HepG2 (cell line): ENCODE measurements around the gene LGALS8. TPM values are rescaled to one million over a fixed set of nuclear protein-coding genes. Genes with fewer than 3 reads are reported as not detected.

ENCODE experiments used
- BORCS8-MEF2B ChIP-seq: sonication (generic); formaldehyde crosslinking; IDR thresholded peaks from 2 replicates; pipeline ENCODE4 v1.8.0; 2022; ENCODE audit warnings: mild to moderate bottlenecking, missing genetic modification reagents
- HES4 ChIP-seq: sonication (generic); formaldehyde crosslinking; IDR thresholded peaks from 2 replicates; pipeline ENCODE4 v1.9.0; 2021; ENCODE audit warnings: mild to moderate bottlenecking, missing genetic modification reagents, borderline replicate concordance
- KDM5B ChIP-seq: sonication (generic); formaldehyde crosslinking; IDR thresholded peaks from 2 replicates; pipeline ENCODE4 v1.4.0; 2020; ENCODE audit warnings: missing genetic modification reagents, mild to moderate bottlenecking, borderline replicate concordance
- LCORL ChIP-seq, 2 experiments: fragments of 450-650 bp in 1 of 2; sonication (generic) in 1 of 2; formaldehyde crosslinking in 1 of 2; IDR thresholded peaks; 2 replicates each; pipeline versions ENCODE4 v1.5.0 to v1.6.1; 2017 to 2020; ENCODE audit warnings: antibody characterized with exemption in 1 of 2, missing genetic modification reagents in 1 of 2
- MYPOP ChIP-seq: sonication (generic); formaldehyde crosslinking; IDR thresholded peaks from 2 replicates; pipeline ENCODE4 v1.8.1; 2023; ENCODE audit warnings: mild to moderate bottlenecking, moderate library complexity, missing genetic modification reagents
- PPARG ChIP-seq: conservative IDR thresholded peaks from 2 replicates; pipeline ENCODE4 v1.6.1; 2016; ENCODE audit warnings: missing biosample characterization, missing genetic modification reagents
- RBFOX2 ChIP-seq: fragments of 200-400 bp; formaldehyde crosslinking; IDR thresholded peaks from 2 replicates; pipeline ENCODE4 v1.6.1; 2017; ENCODE audit warnings: low read depth, mild to moderate bottlenecking, low read length
- RFXAP ChIP-seq: sonication (generic); formaldehyde crosslinking; IDR thresholded peaks from 2 replicates; pipeline ENCODE4 v1.4.0; 2020; ENCODE audit warnings: missing genetic modification reagents, borderline replicate concordance
- STAG1 ChIP-seq: sonication (generic); formaldehyde crosslinking; IDR thresholded peaks from 2 replicates; pipeline ENCODE4 v1.4.0; 2020; ENCODE audit warnings: missing genetic modification reagents
- ZC3H4 ChIP-seq: sonication (generic); formaldehyde crosslinking; IDR thresholded peaks from 2 replicates; pipeline ENCODE4 v1.4.0; 2020; ENCODE audit warnings: missing genetic modification reagents, borderline replicate concordance
- ZMYM3 ChIP-seq: sonication (generic); formaldehyde crosslinking; IDR thresholded peaks from 2 replicates; pipeline ENCODE4 v1.5.1; 2020; ENCODE audit warnings: mild to moderate bottlenecking, missing genetic modification reagents
- ZNF24 ChIP-seq: fragments of 450-650 bp; IDR thresholded peaks from 2 replicates; pipeline ENCODE4 v1.6.1; 2017; ENCODE audit warnings: antibody characterized with exemption, mild to moderate bottlenecking
- ZNF337 ChIP-seq: sonication (generic); formaldehyde crosslinking; IDR thresholded peaks from 2 replicates; pipeline ENCODE4 v1.5.1; 2020; ENCODE audit warnings: missing genetic modification reagents, low read depth, mild to moderate bottlenecking, borderline replicate concordance
- ZNF788 ChIP-seq: sonication (generic); formaldehyde crosslinking; IDR thresholded peaks from 2 replicates; pipeline ENCODE4 v1.5.0; 2020; ENCODE audit warnings: mild to moderate bottlenecking, missing genetic modification reagents, borderline replicate concordance
- ZNF841 ChIP-seq: sonication (generic); formaldehyde crosslinking; IDR thresholded peaks from 2 replicates; pipeline ENCODE4 v1.8.1; 2023; ENCODE audit warnings: missing genetic modification reagents, borderline replicate concordance
- ZNF878 ChIP-seq: sonication (generic); formaldehyde crosslinking; IDR thresholded peaks from 2 replicates; pipeline ENCODE4 v1.8.1; 2023; ENCODE audit warnings: mild to moderate bottlenecking, missing genetic modification reagents, moderate library complexity
- polyA plus RNA-seq, 8 experiments: library from polyadenylated mRNA; depleted of rRNA in 3 of 8; stranded (reverse) in 7 of 8; unstranded in 1 of 8; fragments of >200 nt; fragmentation: Illumina TruSeq in 4 of 8; extraction: Trizol in 4 of 8; gene quantifications; 2 replicates each; pipeline versions ENCODE4 v1.2.1 to v1.2.3, GENCODE V29; 2011 to 2016; ENCODE audit warnings: low read depth in 4 of 8, missing spikeins in 1 of 8, mixed read lengths in 1 of 8; ENCODE audit not compliant: insufficient read depth in 1 of 8
- total RNA-seq, 5 experiments: library from RNA; depleted of rRNA; stranded (reverse); fragments of >200 nt; fragmentation: Illumina TruSeq; extraction: Trizol; gene quantifications; 2 replicates each; pipeline ENCODE4 v1.2.3, GENCODE V29; 2016; ENCODE audit warnings: low read depth in 1 of 5
- TF ChIP-seq, protein P1 (sequence below): sonication (generic); formaldehyde crosslinking; IDR thresholded peaks from 2 replicates; pipeline ENCODE4 v1.4.0; 2020; ENCODE audit warnings: missing genetic modification reagents, borderline replicate concordance
- TF ChIP-seq, protein P2 (sequence below): sonication (generic); formaldehyde crosslinking; IDR thresholded peaks from 2 replicates; pipeline ENCODE4 v1.5.1; 2020; ENCODE audit warnings: missing genetic modification reagents, mild to moderate bottlenecking, borderline replicate concordance

LGALS8 gene
- total and polyA plus RNA-seq, 2 of the 13 experiments (the other 11 are each of a cell fraction or from before 2014, with no cell fraction given): 29.3 to 185 TPM

GRCh38 chr1:236494586-236495466 lies 29.0 kb upstream of the LGALS8 start (continued):
- TF ChIP-seq, protein P1, sequence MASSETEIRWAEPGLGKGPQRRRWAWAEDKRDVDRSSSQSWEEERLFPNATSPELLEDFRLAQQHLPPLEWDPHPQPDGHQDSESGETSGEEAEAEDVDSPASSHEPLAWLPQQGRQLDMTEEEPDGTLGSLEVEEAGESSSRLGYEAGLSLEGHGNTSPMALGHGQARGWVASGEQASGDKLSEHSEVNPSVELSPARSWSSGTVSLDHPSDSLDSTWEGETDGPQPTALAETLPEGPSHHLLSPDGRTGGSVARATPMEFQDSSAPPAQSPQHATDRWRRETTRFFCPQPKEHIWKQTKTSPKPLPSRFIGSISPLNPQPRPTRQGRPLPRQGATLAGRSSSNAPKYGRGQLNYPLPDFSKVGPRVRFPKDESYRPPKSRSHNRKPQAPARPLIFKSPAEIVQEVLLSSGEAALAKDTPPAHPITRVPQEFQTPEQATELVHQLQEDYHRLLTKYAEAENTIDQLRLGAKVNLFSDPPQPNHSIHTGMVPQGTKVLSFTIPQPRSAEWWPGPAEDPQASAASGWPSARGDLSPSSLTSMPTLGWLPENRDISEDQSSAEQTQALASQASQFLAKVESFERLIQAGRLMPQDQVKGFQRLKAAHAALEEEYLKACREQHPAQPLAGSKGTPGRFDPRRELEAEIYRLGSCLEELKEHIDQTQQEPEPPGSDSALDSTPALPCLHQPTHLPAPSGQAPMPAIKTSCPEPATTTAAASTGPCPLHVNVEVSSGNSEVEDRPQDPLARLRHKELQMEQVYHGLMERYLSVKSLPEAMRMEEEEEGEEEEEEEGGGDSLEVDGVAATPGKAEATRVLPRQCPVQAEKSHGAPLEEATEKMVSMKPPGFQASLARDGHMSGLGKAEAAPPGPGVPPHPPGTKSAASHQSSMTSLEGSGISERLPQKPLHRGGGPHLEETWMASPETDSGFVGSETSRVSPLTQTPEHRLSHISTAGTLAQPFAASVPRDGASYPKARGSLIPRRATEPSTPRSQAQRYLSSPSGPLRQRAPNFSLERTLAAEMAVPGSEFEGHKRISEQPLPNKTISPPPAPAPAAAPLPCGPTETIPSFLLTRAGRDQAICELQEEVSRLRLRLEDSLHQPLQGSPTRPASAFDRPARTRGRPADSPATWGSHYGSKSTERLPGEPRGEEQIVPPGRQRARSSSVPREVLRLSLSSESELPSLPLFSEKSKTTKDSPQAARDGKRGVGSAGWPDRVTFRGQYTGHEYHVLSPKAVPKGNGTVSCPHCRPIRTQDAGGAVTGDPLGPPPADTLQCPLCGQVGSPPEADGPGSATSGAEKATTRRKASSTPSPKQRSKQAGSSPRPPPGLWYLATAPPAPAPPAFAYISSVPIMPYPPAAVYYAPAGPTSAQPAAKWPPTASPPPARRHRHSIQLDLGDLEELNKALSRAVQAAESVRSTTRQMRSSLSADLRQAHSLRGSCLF: no peak
- TF ChIP-seq ZNF24 (0 out of 2 replicates have a peak, but pooled peaks have one; percentile 20), HES4 (CRISPR knock-in tag) (no peak), LCORL (IDR thresholded peaks at IDR 0.05) (0 out of 2 replicates have a peak, but pooled peaks have one; percentile 29), LCORL (CRISPR knock-in tag; IDR thresholded peaks at IDR 0.05) (peak; percentile 92), RFXAP (CRISPR knock-in tag) (no peak), MYPOP (no peak), ZNF788 (CRISPR knock-in tag) (peak; percentile 56; the same call in 1 of the 2 replicates), RBFOX2 (no peak), ZNF841 (CRISPR knock-in tag) (no peak), ZC3H4 (CRISPR knock-in tag) (no peak), PPARG (CRISPR knock-in tag) (peak; percentile 65), BORCS8-MEF2B (CRISPR knock-in tag) (no peak), ZNF878 (CRISPR knock-in tag) (peak; percentile 37; the same call in 1 of the 2 replicates), KDM5B (CRISPR knock-in tag) (no peak), STAG1 (no peak), ZMYM3 (peak; percentile 72; the same call in 1 of the 2 replicates), ZNF337 (0 out of 2 replicates have a peak, but pooled peaks have one; percentile 58)
- TF ChIP-seq, protein P2, sequence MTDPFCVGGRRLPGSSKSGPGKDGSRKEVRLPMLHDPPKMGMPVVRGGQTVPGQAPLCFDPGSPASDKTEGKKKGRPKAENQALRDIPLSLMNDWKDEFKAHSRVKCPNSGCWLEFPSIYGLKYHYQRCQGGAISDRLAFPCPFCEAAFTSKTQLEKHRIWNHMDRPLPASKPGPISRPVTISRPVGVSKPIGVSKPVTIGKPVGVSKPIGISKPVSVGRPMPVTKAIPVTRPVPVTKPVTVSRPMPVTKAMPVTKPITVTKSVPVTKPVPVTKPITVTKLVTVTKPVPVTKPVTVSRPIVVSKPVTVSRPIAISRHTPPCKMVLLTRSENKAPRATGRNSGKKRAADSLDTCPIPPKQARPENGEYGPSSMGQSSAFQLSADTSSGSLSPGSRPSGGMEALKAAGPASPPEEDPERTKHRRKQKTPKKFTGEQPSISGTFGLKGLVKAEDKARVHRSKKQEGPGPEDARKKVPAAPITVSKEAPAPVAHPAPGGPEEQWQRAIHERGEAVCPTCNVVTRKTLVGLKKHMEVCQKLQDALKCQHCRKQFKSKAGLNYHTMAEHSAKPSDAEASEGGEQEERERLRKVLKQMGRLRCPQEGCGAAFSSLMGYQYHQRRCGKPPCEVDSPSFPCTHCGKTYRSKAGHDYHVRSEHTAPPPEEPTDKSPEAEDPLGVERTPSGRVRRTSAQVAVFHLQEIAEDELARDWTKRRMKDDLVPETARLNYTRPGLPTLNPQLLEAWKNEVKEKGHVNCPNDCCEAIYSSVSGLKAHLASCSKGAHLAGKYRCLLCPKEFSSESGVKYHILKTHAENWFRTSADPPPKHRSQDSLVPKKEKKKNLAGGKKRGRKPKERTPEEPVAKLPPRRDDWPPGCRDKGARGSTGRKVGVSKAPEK: no peak
